Stimulated activated CD4-positive, alpha-beta T cell treated with anti-CD3 and anti-CD28 coated beads, Interleukin-2, amount 100 ng/mL, for 48 hours (primary cell): Measurements from ENCODE around the gene RAB10.
"Not testable (repeated sequence)": the region's sequence is repeated elsewhere in the genome, so short reads cannot be mapped to it uniquely, and the experiment has no call there.

Source experiments
- DNase-seq, 2 donors: peaks; one replicate each; pipeline ENCODE4 v3.0.0-alpha.2; 2020

RAB10 gene

DNA sequence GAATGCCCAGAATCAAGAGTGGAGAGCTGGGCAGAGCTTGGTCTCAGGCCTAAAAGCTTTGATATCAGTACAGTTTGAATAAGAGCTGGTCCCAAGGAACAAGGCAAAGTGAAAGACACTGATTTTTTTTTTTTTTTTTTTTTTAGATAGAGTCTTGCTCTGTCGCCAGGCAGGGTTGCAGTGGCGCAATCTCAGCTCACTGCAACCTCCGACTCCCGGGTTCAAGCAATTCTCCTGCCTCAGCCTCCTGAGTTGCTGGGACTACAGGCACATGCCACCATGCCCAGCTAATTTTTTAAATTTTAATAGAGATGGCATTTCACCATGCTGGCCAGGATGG lies 17.2 kb upstream of the RAB10 start:
- DNase-seq, result not testable (repeated sequence)

DNA sequence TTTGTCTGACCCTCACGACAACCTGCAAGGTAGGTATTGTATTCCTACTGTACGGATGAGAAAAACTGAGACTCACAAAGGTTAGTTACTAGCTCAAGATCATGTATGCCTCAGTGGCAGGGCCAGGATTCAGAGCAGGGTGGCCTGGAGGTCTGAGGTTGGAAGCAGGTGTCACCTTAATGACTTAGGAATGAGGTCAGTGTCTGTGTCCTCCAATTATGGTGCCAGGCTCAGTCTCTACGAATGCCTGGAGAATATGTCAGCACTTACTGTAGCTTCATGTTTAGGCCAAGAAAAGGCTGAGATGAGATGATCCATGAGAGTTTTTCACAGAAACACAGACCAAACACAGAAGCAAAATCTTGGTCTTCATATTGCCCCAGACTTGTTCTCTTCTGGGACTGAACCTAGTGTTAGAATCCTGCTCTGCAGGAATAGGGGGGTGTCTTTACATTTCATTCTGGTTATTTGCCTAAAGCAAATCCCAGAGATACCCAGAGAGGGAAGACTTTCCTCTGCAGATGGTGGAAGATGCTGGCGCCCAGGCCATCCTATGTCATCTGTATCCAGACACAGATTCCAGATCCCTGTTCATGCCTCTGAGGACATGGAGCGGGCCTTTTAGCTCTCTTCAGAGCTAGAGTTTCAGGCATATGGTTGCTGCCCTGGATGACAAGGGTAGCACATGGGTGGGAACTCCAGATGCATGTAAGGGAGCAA lies 16.3 kb upstream of the RAB10 start:
- no peak for DNase-seq

DNA sequence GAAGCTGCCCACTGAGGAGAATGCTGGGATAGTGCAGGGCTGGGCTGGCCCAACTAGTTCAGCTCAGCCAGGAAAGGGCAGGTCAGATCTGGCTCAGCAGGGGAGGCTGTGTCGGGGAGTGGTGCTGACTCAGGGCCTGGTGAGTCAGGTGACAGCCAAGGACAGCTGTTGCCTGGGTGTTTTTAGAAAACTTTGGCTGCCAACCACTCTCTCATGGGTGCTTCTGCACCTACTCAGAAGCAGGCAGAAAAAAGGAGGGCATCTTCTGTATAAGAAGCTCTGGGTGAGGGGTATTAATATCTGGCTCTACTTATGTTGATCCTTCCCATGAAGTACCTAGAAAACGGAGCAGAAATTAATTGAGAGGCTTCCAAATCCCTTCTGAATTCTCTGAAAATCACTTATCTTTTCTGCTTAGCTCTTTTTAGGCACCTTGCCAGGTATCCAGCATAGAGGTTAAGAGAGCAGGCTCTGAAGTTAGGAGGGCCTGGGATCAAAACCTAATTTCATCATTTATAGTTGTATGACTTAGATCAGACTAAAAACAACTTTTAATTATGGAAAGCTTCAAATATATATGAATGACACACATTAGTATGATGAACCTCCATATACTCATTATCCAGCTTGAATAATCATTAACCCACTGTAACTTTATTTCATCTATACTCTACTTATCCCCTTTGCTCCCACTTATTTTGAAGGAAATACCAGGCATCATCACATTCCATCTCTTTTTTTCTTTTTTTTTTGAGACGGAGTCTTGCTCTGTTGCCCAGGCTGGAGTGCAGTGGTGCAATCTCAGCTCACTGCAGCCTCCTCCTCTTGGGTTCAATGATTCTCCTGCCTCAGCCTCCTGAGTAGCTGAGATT lies 15.5 kb upstream of the RAB10 start:
- DNase-seq, result peak; percentile 9 to 18

DNA sequence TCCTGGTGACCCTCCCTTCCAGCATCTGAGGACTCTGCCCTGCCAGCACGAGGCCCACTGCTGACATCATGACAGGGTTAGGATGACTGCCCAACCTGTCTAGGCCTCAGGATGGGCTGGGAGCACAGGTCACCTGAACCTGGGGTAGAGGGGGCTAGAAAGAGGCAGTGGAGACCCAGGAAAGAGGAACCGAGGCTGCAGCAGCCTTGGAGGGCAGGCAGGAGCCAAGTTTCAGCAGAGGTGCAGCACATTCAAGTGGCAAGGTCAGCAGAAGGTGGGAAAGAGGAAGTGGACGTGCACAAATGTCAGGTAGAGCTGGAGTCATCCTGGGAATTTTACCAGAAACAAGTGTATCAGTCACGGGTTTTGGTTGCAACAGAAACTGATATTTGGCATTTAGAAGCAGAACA lies 13.6 kb upstream of the RAB10 start:
- no peak for DNase-seq

DNA sequence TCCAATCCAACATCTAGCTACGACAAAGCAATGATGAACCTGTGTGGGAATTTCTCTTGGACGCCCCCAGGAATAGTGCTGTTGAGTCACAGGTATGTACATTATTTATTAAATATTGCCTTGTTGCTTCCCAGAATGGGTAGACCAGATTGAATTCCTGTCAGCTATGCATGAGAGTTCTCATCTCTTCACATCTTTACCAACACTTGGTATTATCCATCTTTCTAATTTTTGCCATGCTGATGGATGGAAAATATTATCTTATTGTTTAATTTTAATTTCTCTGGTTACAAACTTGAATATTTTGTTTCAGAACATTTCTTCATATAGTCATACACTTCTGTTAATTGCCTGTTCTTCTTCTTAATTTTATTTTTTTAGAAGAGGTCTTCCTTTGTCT lies 9.6 kb upstream of the RAB10 start:
- DNase-seq, result no peak

DNA sequence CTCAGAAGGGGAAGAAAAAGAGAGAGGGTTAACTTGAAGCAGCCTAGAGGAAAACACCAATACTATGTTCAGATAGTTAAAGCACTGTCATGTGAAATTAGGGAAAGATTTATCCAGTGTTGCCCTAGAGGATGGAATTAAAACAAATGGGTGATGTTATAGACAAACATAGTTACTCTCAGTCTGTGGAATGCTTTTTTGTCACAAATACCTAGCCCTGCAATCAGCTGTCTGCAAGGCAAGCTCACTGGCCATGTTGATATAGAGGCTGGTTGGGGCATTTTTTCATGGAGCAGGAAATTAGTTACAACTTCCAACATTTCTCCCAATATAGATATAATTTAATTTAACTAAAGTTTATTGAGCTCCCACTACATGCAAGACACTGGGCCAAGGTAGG lies 8.4 kb upstream of the RAB10 start:
- no peak for DNase-seq

DNA sequence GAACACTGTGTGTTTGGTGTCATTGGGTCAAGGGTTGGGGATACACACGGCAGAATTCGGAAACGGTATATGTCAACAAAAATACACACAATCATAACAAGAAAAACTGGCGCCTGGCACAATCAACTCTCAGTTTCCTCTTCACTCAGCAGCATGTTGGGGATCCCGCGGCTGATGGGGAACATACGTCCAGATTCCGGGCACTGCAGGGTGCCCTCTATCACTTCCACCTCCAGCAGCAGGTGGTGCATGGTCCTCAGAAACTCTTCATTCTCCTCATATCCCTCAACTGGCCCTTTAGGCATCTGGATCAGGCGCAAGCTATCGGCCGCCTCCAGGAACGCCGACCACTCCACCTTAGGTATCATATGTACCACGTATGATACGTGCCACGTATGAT lies 5.8 kb upstream of the RAB10 start:
- DNase-seq, result not testable (repeated sequence)

DNA sequence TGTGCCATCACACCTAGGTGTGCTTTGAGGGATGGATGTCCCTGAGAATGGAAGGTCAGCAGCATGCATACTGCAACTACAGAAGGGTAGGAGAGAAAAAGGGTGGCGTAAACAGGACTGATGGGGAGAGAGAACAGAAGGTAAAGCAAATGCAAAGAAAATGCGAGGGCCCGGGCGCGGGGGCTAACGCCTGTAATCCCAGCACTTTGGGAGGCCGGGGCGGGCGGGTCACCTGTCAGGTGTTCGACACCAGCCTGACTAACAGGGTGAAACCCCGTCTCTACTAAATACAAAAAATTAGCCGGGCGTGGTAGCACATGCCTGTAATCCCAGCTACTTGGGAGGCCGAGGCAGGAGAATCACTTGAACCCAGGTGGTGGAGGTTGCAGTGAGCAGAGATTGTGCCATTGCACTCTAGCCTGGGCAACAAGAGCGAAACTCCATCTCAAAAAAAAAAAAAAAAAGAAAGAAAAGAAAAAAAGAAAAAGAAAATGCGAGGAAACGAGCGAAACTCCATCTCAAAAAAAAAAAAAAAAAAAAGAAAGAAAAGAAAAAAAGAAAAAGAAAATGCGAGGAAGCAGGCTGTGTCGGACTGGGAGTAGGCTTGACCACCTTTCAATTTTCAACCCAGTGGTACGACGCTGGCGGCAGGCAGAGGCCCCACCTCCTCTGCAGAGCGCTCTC lies 1.2 kb upstream of the RAB10 start:
- not testable (repeated sequence) for DNase-seq

DNA sequence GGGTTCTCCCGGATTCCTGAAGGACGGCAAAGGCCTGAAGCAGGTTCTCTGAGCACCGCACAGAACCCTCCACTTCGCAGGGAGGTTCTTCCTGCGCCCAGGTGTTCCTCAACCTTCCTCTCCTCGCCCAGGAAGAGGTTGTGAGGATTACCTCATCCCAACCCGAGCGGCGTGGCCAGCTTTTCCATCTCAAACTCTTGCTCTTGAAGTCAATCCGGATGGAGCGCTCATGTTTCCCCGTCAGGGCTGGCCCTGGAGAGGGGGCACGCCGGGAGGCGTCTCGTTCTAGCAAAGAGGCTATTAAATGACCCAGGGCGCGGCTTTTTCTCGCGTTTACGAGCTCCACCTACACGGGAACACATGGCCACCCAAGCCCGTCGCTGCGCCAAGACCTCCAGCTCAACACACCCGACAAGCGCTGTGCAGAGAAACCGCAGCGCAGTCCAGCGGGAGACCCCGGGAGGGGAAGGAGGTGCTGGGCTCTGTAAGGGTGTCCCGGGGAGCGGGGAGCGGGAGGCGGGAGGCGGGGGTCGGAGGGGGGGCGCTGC lies 540 bp upstream of the RAB10 start:
- DNase-seq, result no peak

DNA sequence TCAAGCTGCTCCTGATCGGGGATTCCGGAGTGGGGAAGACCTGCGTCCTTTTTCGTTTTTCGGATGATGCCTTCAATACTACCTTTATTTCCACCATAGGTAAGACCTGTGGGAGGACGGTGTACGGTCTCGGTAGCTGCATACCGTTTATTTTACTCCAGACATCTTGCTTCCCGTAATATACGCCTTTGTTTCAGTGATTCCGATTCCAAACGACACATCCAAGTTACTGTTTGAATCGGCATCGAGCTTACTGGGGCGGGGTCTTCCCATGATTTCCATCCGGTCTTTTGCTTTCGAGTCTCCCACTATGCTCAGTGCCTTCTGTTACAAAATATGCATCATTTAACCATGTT lies 731 bp downstream of the RAB10 start:
- no peak for DNase-seq

DNA sequence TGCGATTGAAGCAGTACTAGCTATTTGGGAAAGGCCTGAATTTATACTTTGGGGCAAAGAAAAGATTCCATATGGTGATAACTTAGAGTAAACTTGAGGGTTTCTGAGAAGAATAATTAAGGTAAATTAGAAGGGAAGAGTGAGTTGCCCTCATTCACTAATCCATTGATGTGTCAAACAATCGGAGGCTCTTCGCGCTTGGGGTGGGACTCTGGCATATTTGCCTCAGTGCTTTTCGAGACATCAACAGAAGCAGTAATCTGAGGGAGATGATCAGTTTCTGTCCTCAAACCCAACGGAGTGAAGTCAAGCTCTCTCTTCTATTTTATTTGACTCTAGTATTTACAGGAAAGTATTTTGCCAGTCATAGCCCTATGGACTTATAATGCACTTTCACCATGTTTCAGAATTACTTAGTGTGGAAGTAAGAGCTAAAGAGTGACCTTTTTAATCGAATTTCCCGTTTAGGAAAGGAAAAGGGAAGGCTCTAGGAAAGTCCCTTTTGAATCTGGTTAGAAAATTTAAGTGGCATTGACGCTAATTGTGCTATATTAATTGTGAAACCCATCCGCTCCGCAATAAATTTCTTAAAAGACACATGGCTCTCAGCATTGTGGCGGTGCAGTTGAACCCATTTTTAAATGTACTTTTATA lies 1.3 kb downstream of the RAB10 start:
- DNase-seq, result peak in 1 of 2 donors; percentile 5

DNA sequence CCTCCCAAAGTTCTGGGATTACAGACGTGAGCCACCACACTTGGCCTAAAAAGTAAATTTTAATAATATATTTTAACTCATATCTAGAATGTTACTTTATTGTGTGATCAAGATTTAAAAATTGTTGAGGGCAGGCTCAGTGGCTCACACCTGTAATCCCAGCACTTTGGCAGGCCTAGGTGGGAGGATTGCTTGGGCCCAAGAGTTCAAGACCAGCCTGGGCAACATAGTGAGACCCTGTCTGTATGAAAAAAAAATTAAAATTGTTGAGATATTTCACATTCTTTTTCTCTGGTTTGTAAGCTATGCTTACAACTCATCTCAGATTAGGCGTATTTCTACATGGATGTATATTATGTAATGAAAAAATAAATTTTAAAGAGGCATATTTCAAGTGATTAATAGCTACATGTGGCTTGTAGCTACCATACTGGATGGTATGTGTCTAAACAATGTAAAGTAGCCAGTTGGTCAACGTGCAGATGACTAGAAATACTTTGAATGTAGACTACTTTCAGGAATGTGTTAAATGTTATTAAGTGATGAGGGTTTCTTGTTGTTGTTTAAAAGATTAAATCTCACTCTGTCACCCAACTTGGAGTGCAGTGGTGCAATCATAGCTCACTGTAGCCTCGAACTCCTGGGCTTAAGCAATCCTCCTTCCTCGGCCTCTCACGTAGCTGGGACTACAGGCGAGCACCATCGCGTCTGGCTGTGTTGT lies 5.9 kb downstream of the RAB10 start:
- DNase-seq, result no peak

DNA sequence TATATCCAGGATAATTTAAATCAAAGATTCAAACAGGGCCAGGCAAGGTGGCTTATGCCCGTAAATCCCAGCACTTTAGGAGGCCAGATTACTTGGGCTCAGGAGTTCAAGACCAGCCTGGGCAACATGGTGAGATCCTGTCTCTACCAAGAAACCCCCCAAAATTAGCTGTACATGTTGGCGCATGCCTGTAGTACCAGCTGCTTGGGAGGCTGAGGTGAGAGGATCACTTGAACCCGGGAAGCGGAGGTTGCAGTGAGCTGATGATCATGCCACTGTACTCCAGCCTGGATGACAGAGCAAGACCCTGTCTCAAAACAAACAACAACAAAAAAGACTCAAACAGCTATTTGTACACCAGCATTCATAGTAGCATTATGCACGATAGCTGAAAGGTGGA lies 9.2 kb downstream of the RAB10 start:
- no peak for DNase-seq

DNA sequence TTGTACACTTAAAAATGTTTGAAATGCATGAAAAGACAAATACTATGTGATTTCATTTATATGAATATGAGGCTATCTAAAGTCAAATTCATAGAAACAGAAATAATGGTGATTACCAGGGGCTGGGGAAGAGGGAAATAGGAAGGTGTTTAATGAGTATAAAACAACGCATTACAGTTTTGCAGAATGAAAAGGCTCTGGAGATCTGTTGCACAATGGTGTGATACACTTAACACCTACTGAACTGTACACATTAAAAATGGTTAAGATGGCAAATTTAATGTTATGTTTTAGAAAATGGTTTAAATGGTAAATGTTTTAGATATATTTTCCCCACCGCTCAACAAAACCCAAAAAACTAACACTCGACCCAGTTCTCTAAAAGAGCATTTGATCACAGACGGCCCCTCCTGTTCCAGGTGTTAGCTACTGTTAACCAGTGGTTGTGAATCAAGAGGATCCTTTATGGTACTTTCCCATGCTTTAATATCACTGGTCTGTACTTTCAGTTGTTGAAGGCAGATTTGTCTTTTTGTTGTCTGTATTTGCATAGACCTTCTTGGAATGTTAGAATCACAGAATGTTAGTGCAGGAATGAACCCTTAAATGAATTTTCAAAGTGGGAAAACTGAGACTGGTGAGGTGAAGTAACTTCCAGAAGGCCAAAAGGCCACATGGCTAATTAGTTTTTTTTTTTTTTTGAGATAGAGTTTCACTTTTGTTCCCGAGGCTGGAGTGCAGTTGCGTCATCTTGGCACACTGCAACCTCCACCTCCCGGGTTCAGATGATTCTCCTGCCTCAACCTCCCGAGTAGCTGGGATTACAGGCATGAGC lies 10.2 kb downstream of the RAB10 start:
- DNase-seq, result no peak

DNA sequence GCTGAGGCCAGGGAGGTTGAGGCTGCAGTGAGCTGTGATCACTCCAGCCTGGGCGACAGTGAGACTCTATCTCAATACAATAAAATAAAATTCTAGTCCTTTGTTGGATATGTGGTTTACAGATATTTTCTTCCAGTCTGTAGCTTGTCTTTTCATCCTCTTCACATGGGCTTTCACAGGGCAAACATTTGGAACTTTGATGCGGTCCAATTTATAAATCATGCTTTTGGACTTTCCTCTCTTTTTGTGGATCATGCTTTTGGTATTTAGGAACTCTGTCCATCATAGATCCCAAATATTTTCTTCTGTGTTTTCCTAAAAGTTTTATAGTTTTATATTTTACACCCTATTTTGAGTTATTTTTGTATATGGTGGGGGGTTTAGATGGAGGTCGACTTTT lies 14.9 kb downstream of the RAB10 start:
- no peak for DNase-seq

DNA sequence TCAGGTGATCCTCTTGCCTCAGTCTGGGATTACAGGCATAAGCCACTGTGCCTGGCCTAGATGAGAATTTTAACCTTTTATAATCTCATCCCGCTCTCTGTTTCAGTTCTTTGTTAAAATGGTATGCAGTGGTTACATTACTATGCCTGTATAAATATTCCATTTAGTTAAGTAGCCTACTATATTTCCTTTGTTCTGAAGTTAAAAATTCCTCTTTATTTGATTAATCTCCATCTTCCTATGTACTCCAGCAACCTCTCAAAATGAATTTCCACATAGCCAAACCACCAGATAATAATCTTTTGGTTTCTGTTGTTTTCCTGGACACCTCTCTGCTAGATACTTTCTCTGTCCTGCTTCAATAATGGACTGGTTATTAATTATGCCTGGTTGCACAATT lies 15.8 kb downstream of the RAB10 start:
- no peak for DNase-seq

DNA sequence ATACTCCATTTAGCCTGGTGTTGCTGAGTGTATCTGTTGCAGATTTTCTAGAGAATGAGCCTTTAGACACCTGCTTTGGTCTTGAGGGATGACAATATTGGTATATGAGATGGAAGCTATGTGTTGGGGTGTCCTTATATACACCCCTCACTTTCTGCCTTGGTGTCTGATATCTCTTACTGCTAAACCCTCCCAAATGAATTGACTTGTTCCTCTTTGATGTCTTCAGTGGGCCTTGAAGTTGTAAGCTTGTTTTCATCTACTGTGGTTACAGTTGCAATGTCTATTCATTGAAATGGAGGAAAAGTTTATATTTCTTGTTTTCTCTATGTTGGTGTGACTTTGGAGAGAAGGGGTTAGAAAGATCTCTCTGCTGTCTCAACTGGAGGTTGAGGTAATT lies 18.9 kb downstream of the RAB10 start:
- no peak for DNase-seq

DNA sequence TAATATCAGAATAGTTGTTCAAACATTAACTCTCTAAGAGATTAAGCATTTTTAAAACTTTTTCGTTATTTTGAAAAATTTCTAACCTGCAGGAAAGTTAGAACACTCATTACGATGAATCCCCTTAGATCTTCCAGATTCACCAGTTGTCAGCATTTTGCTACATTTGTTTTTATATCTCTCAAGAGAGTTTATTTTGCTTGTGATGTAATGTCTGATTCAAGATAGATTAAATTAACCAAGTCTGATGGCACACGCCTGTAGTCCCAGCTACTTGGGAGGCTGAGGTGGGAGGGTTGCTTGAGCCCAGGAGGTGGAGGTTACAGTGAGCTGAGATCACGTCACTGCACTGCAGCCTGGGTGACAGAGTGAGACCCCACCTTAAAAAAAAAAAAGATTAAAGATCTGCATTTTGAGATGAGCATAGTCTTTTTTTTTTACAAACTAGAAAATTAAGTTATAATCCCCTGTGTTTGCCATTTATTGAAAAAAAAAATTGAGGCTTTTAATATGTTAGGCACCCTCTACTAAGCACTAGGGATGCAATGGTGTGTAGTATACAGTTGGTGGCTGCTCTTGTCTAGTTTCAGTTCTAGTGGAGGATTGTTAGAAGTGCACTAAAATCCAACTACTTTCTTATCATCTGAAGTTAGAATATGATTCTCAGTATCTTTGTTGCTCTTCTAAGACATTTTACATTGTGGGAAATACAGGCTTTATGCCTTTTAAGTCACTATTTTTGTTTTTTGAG lies 20.9 kb downstream of the RAB10 start:
- no peak for DNase-seq

DNA sequence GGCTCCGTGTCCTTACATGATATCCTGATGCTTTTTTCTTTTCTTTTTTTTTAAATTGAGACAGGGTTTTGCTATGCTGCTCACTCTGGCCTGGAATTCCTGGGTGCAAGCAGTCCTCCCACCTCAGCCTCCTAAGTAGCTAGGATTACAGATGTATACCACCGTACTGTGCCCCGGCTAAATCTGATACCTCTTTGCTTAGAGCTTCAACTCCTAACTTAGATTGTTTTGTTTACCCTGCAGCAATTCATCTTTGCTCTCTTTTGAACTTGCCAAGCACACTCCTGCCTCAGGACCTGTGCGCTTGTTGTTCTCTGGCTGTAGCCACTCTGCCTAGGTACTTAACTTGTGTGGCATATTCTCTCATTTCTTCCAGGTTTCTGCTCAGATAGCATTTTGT lies 24.5 kb downstream of the RAB10 start:
- no peak for DNase-seq

DNA sequence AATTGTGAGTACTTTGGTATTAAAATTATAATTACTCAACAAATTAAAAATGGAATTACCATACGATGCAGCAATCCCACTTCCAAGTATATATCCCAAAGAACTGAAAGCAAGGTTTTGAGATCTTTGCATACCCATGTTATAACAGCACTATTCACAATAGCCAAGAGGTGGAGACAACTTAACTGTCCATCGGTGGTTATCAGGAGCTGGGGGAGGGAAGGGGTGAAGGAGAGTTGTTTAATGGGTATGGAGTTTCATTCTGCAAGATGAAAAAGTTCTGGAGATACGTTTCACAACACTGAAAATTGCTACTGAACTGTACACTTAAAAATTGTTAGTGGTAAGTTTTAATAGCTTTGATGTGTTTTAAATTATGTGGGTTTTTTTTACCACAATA lies 25.7 kb downstream of the RAB10 start:
- DNase-seq, result no peak

DNA sequence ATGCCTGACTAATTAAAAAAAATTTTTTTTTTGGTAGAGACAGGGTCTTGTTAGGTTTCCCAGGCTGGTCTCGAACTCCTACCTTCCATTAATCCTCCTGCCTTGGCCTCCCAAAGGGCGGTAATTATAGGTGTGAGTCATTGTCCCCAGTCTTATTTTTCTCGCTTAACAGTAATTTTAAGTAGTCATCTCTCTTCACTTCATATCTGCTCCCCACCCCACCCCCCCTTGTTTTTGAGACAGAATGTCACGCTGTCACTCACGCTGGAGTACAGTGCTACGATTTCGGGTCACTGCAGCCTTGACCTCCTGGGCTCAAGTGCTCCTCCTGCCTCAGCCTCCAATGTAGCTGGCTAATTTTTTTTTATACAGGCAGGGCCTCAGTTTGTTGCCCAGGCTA lies 27.7 kb downstream of the RAB10 start:
- DNase-seq, result no peak
